ENCODE measurements around the gene CPT1C. TPM values are rescaled to one million over a fixed set of nuclear protein-coding genes. Genes with fewer than 3 reads are reported as not detected.

Gene CPT1C
- total and polyA plus RNA-seq, 2 experiments from 2014 or later = 6.2 to 6.8 TPM

- peaks cover 40% of the 10 kb centered on the region for H3K79me2 ChIP-seq
- H4K20me1 ChIP-seq (ENCODE audit: insufficient read depth, poor library complexity, severe bottlenecking) = peaks cover 24% of the 10 kb centered on the region
- WGBS (ENCODE audit: low lambda C conversion rate, missing lambda C conversion rate) = 98% methylated on average over 18 of the region's 18 CpGs
- H3K9me2 ChIP-seq (replicated peaks; ENCODE audit: insufficient read depth) = no peaks in the 10 kb centered on the region
- no peaks in the 10 kb centered on the region for H3K27me3 ChIP-seq
- peaks cover 3% of the 10 kb centered on the region for H3K36me3 ChIP-seq (replicated peaks; ENCODE audit: insufficient read depth, low read depth)
- H3K27ac ChIP-seq = no peak overlapping the region
- peaks cover 12% of the 10 kb centered on the region for H3K4me1 ChIP-seq (ENCODE audit: insufficient read depth)
- DNase-seq (ENCODE audit: low spot score) = no peak
- no peak overlapping the region for H2AFZ ChIP-seq
- H3K4me2 ChIP-seq = no peak overlapping the region
- no peak for TF ChIP-seq EZH2phosphoT487 (IDR thresholded peaks at IDR 0.05; ENCODE audit: low read depth, severe bottlenecking, unreplicated experiment)
- TF ChIP-seq, protein P1, sequence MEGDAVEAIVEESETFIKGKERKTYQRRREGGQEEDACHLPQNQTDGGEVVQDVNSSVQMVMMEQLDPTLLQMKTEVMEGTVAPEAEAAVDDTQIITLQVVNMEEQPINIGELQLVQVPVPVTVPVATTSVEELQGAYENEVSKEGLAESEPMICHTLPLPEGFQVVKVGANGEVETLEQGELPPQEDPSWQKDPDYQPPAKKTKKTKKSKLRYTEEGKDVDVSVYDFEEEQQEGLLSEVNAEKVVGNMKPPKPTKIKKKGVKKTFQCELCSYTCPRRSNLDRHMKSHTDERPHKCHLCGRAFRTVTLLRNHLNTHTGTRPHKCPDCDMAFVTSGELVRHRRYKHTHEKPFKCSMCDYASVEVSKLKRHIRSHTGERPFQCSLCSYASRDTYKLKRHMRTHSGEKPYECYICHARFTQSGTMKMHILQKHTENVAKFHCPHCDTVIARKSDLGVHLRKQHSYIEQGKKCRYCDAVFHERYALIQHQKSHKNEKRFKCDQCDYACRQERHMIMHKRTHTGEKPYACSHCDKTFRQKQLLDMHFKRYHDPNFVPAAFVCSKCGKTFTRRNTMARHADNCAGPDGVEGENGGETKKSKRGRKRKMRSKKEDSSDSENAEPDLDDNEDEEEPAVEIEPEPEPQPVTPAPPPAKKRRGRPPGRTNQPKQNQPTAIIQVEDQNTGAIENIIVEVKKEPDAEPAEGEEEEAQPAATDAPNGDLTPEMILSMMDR (IDR thresholded peaks at IDR 0.05; ENCODE audit: poor library complexity) = no peak
- TF ChIP-seq EZH2 (IDR thresholded peaks at IDR 0.05; ENCODE audit: borderline replicate concordance) = no peak
- H3K9me3 ChIP-seq (ENCODE audit: low read depth) = no peaks in the 10 kb centered on the region
- no peak overlapping the region for H3K4me3 ChIP-seq
These were observed 7.1 kb upstream of the CPT1C start for GRCh38 chr19:49683814-49684250.

DNA sequence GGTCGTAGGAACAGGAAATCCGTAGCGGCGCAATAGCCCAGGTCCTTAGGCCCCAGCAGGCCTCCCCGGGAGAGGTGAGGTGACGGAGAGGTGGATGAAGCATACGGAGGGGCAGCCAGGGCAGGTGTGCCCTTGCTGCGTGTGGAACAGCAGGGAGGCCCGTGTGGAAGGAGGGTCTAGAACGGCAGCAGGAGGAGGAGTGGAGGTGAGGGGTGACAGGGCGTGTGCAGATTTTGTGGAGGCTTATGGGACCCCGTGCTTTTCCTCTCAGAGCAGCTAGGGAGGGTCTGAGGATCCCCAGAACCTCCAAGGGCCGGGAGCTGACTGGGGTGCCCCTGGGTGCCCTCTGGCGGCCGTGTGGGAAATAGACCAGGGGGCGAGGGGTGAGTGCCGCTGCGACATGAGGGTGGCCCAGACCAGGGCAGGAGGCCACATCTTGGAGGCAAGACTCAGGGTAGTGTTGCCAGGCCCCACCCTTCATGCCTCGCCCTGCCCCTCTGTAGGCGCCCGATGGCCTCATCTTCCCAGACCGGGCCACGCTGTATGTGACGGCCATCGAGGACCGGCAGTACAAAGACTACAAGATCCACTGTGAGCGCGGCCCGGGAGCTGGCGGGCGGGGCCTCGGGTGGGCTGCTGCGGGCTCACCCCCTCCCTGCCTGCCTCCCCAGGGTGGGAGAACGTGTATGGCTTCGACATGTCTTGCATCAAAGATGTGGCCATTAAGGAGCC is 6.5 kb upstream of the CPT1C start:
- Histone ChIP-seq H3K27ac (no peak overlapping the region), H3K4me3 (no peak overlapping the region), H3K27me3 (no peaks in the 10 kb centered on the region), H3K4me2 (no peak overlapping the region), H4K20me1 (ENCODE audit: insufficient read depth, poor library complexity, severe bottlenecking) (peaks cover 22% of the 10 kb centered on the region), H3K9me2 (replicated peaks; ENCODE audit: insufficient read depth) (no peaks in the 10 kb centered on the region), H3K9me3 (ENCODE audit: low read depth) (no peaks in the 10 kb centered on the region), H3K79me2 (peaks cover 35% of the 10 kb centered on the region), H3K4me1 (ENCODE audit: insufficient read depth) (peaks cover 15% of the 10 kb centered on the region), H2AFZ (no peak overlapping the region), H3K36me3 (replicated peaks; ENCODE audit: insufficient read depth, low read depth) (peaks cover 3% of the 10 kb centered on the region)
- 94% methylated on average over 26 of the region's 35 CpGs for WGBS (ENCODE audit: low lambda C conversion rate, missing lambda C conversion rate)
- DNase-seq (ENCODE audit: low spot score) = peak; percentile 19
- TF ChIP-seq, protein P1 (IDR thresholded peaks at IDR 0.05; ENCODE audit: poor library complexity) = peak; percentile 19
- TF ChIP-seq EZH2phosphoT487 (IDR thresholded peaks at IDR 0.05; ENCODE audit: low read depth, severe bottlenecking, unreplicated experiment) (no peak), EZH2 (IDR thresholded peaks at IDR 0.05; ENCODE audit: borderline replicate concordance) (no peak)

DNA sequence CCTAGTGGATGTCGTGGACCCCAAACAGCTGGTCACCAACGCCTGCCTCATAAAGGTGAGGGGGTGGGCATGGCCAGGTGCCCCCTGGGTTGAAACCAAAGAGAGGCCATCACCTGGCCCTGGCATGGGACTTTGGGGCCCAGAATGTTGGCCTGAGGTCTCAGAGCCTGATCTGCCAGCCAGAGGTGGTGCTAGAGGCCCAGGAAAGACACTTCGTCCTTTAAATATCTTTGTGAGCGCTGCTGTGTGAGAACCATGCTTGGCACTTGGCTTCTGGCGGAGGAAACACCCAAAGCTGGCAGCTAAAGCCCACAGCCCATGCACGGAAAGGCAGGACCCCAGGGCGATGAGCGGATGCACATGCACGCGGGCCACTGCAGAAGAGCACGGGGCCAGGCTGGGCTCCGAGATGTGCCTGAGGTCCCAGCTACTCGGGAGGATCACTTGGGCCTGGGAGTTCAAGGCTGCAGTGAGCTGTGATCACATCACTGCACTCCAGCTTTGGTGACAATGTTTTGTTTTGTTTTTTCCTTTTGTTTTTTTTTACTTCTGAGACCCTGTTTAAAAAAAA is 5.8 kb upstream of the CPT1C start:
- H3K36me3 ChIP-seq (replicated peaks; ENCODE audit: insufficient read depth, low read depth) = peaks cover 3% of the 10 kb centered on the region
- H3K4me2 ChIP-seq = no peak overlapping the region

More for the DNA sequence above, 5.8 kb upstream of the CPT1C start:
- Histone ChIP-seq H4K20me1 (ENCODE audit: insufficient read depth, poor library complexity, severe bottlenecking) (peaks cover 20% of the 10 kb centered on the region), H3K9me2 (replicated peaks; ENCODE audit: insufficient read depth) (no peaks in the 10 kb centered on the region), H3K79me2 (peaks cover 28% of the 10 kb centered on the region), H3K27me3 (no peaks in the 10 kb centered on the region), H3K9me3 (ENCODE audit: low read depth) (no peaks in the 10 kb centered on the region), H2AFZ (no peak overlapping the region), H3K4me3 (no peak overlapping the region), H3K4me1 (ENCODE audit: insufficient read depth) (peaks cover 18% of the 10 kb centered on the region), H3K27ac (no peak overlapping the region)
- TF ChIP-seq, protein P1 (IDR thresholded peaks at IDR 0.05; ENCODE audit: poor library complexity) = no peak
- DNase-seq (ENCODE audit: low spot score) = no peak
- WGBS (ENCODE audit: low lambda C conversion rate, missing lambda C conversion rate) = 95% methylated on average over 13 of the region's 13 CpGs

All from hepatocyte (in vitro differentiated cells).